HTERT RPE-1 (cell line): Measurements from ENCODE around the gene SOAT2.

Source experiments
- in situ Hi-C: fragments of 300-500 bp; cut with MboI; formaldehyde crosslinking; loops from 4 replicates; pipeline ENCODE4 v1.14.3; 2020; ENCODE audit warnings: low sequenced_read_pairs

Gene SOAT2

DNA sequence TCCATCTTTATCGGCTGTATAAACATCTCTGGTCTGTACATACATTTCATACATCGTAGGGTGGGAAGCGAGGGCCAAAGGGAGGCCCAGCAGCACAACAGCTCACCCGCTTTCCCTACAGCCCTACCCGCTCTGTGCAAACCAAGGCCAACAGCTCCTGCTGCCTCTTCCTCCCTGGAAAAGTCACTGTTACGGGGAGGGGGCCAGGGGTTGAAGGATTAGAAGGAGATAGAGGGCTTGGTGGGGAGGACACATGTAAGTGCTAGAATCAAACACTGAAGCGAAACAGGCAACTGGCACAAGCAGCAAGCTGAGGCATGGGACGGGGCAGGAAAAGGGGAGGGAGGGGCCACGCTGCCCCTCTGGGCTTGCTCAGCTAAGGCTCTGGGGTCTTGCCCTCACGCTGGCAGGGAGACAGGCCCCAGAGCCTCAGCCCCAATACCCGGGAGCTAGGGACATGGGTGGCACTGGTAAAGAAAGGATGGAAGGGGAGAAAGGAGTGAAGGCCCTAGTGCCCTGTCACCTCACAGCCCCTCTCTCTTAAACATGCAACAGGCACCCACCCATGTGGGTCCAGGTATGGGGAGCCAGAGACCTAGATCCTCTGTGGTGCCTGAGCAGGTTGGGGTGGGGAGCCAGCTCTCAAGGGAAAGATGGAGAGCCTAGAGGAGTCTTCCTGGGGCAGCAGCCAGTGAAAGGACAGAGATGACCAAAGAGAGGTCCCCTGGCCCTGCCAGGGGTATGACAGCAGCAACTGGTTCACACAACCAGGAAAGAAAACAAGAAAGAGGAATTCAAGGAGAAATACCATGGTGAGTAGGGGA lies 38.5 kb upstream of the SOAT2 start:
- in situ Hi-C loops, result no loop called here

GRCh38 chr12:53065470-53065869 lies 37.8 kb upstream of the SOAT2 start:
- in situ Hi-C loops, result no loop called here

DNA sequence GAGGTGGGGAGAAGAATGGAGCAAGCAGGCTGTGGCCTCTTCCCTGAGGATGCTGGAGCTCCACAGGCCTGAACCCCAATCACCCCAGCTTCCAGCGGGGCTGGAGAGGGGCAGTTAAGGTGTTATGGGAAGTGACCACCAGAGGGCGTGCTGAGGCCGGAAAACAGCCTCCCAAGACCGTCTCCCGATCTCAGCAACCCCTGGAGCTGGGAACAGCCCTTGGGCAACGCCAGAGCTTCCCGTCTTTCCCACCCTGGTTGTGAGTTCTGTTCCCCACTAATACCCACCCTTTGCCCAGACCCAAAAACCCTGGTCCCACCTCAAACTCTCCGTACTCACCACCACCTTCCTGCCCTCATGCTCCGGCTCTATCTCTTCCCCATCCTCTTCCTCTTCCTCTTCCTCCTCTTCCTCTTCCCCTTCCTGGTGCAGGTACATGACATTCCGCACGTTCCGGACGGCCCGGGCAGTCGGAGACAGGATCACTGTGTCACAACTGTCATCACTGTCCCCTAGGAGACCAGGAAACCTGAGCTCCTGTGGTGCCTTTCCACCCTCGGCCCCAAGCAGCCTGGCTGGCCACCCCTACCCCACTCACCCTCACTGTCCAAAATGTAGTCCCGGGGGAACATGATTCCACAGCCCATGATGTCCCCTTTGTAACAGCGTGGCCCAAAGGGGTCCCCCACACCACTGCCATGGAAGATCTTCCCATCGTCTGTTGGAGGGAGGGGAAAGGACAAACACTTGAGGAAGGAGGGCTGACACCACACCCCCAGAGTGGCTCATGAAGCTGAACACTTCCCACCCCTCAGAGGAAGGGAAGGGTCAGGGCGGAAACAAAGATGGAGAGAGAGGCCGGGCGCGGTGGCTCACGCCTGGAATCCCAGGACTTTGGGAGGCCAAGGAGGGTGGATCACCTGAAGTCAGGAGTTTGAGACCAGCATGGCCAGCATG lies 37.0 kb upstream of the SOAT2 start:
- in situ Hi-C loops, result no loop called here

DNA sequence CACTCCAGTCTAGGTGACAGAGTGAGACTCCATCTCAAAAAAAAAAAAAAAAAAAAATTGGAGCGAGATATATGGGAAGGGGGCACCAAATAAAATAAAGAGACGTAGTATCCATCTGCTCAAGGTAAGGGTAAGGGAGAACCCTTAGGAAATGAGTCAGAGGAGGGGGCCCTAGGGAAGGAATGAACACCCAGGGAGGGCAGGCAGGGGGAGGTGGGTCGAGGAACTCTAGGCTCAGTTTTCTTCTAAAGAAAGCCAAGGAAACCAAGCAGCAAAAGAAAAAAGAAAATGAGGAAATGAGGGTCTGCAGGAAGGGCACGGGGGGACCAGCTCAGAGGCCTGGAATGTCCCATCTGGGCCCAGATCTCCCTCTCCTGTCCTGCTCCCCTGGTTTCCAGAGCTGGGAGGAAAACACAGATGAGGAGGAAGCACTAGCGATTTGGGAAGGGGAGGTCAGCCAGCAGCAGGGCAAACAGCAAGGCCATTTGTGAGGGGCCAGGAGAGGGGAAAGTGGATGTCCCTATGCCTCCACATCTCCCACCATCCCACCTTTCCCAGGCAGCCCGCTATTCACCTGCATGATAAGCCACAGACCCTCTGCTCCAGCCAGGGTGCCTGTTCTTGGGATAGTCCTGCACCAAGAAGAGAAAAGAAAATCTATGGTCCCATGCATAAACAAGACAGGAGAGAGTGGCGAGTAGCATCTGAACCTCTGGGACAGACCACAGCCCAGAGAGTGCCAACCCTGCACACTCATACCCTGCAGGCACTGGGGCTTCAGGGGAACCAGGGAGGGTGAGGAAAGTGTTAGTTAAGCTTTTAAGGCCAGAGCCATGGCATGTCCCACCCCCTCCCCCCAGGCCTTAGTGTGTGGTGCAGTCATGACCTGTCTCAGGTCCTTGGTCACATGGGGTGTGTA lies 36.0 kb upstream of the SOAT2 start:
- in situ Hi-C loops, result no loop called here

GRCh38 chr12:53067993-53068770 lies 35.1 kb upstream of the SOAT2 start:
- in situ Hi-C loops, result no loop called here

DNA sequence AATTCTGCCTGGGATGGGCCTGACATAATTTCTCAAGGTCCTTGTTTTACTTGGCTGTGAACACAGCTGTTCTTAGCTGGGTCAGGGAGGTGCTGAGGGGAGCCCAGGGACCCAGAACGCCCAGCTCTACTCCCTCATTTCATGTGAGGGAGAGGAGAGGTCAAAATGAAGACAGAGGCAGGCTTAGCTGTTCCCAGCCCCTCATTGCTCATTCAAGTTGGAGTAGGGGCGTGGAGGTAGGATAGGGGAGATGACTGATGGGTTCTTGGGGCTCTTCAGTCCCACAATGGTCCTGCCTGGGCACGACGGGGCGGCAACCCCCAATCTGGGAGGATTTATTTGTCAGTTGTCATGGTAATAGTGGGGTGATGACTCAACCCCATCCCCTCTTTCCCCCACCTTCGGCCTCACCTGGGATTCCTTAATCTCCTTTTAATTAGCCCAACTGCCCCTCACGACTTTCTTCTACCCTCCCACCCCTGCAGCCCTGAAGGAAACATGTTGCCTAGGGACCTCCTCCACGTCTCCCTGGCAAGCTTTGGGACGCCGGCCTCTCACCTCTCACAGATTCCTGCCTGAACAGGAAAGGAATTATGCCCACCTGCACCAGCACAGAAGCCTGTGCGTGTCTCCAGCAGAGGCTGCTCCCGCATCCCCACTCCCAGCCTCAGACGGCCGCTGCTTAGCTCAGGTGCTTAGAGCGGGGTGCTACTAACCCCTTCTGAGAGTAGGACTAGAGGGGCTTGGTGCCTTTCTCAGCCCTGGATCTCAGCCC lies 34.3 kb upstream of the SOAT2 start:
- in situ Hi-C loops, result no loop called here

DNA sequence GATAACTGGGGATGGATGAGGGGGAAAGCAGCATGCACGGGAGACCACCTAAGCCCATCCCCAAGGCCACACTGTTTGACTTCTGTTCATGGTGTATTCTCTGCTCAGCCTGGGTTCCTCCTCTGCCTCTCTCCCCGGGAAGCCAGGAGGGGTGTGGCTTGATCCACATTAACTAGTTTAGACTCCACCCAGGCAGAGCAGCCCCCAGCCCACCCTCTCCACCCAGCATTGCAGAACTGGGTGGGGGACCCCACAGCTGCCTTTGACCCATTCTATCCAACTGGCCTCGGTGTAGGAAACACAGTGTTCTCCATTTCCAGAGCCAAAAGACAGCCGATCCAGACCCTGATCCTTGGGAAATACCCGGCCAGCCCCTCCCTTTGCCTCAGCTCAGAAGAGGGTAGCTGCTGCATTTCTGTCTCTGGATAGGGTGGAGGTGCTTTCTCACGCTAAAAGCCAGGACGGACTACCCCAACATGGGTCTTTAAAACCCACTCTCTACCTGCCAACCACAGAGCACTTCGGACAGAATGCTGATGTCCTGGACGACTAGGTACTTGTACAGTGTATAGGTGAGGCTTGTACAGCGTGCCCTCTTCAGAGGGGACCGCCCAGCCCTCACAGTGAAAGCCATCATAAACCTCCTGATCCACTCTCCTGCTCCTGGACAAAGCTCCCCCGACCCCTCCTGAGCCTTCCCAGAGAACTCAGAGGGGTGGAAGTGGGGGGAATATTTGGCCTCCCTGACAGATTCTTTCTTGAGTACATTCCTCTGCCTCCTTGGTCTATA lies 33.5 kb upstream of the SOAT2 start:
- in situ Hi-C loops, result no loop called here

DNA sequence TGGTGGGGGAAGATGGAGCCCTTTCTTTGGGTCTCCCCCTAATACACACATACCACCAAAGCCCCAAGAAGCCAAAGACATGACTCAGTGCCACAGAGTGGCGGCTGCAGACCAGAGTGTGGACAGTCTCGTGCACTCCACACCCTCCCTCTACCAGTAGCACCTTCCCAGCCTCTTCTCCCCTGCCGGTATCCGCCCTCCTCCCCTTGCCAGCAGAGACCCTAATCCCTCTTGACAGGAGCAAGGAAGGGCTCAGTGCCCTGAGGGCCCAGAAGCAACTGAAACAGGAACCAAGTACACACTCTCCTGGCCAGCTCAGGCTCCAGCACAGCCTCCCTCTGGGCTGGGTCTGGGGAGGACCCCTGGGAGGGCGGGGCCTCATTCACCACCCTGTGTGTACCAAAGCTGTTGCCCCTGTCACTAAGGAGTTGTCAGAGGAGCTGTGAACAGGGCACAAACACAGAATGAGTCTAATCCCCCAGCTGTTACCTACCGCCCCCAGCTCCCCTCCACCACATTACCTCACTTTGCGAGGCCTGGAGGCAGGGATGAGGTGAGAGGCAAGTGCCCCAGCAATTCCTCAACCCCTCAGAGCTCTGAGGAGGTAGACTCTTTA lies 32.3 kb upstream of the SOAT2 start:
- in situ Hi-C loops, result no loop called here

DNA sequence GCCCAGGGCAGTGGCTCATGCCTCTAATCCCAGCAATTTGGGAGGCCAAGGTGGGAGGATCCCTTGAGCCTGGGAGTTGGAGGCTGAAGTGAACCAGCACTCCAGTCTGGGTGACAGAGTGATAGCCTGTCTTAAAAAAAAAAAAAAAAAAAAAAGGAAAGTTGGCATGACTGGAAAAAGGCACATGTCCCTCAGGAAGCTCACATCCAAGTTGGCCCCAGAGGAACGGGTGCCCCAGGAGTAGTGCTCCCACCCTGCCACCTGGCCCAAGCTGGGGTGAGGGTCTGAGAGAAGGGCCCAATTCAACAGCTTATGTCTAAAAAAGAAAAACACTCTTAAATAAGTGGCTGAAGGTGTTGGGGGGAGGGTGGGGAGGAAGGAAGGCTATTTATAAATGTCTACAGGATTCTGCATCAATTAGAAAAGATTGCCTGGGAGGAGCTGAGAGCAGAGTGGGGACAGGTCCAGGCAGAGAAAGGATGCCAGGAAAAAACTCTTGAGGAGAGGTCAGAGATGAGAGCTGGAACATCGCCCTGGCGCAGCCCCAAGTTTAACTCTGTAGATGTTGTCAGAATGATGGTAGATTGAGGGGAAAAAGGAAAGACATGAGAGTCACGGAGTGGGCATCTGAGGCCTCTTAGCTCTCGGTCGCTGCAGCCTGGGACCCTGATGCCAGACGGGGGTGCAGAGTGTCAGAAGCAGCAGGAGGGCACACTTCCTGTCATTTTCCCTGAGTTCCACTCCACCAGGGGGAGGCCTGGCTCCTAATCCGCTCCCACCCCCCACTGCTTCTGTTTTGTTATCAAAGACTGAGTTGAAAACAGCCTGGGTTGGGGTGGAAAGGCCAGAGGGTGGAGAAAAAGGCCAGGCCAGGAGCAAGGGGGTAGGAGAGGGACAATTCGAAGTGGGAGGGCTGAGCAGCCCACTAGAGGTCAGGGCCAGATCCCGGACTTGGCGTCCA lies 31.4 kb upstream of the SOAT2 start:
- in situ Hi-C loops, result no loop called here

DNA sequence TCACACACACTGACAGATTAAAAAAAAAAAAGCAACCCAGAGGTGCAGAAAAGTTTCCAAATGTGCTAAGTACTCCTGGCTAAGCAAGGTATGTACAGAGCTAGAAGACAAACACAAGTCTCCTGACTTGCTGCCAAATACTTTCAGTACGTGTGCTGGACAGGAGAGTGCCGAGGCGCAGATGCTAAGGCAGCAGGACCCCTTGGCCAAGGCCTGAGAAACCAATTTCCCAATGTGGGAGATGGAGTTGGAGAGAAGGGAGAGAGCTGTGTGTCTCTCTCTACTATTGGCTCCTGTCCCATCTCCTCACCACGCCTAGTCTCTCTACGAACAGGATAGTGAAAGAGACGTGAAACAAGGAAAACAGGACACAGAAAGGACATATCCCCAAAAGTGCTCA lies 29.4 kb upstream of the SOAT2 start:
- in situ Hi-C loops, result no loop called here

GRCh38 chr12:53074283-53074998 lies 28.8 kb upstream of the SOAT2 start:
- in situ Hi-C loops, result no loop called here

DNA sequence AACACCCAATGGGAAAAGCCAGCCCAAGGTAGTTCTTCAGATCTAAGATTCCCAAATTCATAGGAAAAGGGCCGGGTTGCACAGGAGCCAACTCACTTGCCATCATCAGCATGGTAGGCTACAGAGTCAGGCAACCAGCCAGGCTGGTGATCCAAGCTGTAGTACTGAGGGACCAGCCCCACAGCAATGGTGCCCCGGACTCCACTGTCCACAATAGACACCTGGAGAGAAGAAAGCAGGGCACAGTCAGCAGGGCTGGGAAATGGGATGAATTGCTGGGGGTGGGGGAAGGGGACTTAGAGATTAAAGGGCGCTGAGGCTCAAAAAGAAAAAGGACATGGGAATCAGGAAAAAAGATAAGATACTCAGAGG lies 28.3 kb upstream of the SOAT2 start:
- in situ Hi-C loops, result no loop called here

DNA sequence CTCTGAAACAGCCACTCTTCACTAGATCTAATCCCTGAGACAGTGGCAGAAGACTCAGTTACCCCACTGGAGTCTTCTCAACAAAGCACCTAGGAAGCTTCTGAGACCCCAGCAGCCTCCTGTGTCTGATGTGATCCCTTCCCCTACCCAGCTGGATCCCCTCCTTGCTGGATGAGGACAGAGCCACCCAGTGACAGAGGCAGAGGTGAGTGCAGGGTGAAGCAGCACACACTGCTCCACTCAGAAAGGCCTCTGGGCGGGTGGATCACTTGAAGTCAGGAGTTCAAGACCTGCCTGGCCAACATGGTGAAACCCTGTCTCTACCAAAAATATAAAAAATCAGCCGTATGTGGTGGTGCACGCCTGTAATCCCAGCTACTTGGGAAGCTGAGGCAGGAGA lies 26.8 kb upstream of the SOAT2 start:
- in situ Hi-C loops, result no loop called here

DNA sequence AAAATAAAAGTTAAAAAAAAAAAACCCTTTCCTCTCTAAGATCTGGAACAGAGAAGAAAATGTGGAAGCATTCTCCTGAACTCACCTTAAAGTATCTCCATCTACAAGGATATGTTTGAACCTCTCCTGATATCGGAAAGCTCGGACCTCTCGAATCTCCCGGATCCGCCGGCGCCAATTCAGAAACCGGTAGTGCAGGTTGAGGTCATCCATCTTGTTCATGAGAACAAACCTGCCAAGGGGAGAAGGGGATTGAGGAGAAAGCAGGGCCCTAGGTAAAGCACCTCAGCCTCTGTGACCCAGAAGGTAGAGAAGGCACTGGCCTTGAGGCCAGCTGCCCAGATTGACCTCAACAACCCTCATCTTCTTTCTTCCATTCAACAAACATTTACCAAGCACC lies 26.3 kb upstream of the SOAT2 start:
- in situ Hi-C loops, result no loop called here

DNA sequence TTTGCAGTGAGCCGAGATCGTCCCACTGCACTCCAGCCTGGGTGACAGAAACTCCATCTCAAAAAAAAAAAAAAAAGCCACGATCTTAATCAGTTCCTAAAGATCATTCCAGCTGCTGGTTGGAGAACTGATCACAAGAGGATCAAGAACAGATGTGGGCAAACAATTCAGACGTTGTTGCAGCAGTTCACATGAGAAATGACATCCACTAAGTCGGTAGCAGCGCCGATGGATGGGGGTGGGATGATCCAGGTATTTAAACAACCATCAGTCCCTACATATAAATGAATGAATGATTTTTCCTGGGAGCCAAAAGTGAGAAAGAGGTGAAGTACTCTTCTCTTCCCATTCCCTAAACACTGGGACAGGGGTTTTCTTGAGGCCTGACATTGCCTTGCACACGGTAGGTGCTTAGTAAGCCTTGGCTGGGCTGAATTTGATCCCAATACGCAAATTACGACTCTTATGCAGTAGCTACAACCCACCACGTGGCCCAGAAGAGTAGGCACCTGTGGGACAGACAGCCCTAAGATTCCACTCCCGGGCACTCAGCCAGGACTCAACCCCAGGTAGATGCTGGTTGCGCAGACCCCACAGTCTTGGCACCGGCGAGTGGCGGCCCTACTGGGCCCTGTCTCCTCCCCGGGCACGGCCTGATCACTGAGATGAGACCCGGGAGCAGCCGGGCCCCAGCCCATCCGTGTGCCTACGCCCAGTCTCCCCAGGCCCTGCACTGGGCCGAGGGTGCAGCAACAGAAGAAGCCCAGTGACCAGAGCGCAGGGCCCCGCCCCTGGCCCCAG lies 24.7 kb upstream of the SOAT2 start:
- in situ Hi-C loops, result no loop called here
